Fibroblast of the conjunctiva (primary cell): ENCODE results near the gene VSTM2B.

Experiments
- DNase-seq: peaks from one replicate; pipeline ENCODE4 v3.0.0-alpha.2; 2010; ENCODE audit warnings: low read depth

The VSTM2B gene

GRCh38 chr19:29566496-29567054 lies 40.8 kb downstream of the VSTM2B start:
- no peak for DNase-seq

GRCh38 chr19:29567366-29567915 lies 41.6 kb downstream of the VSTM2B start:
- no peak for DNase-seq

- no peak for DNase-seq
Measured at GRCh38 chr19:29568036-29569025, 42.5 kb downstream of the VSTM2B start.

GRCh38 chr19:29569038-29569911 lies 43.5 kb downstream of the VSTM2B start:
- DNase-seq = no peak

DNA sequence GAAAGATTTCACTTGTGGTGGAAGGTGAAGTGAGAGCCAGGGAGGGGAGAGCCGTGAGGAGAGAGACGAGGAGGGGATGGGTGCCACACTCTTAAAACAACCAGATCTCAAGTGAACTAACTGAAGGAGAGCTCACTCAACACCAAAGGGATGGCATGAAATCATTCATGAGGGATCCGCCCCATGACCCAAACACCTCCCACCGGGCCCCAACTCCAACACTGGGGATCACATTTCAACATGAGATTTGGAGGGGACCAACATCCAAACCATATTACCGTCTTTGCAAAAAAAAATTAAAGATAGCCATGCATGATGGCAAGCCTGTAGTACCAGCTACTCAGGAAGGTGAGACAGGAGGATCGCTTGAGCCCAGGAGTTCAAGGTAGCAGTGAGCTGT lies 45.4 kb downstream of the VSTM2B start:
- no peak for DNase-seq

- DNase-seq = no peak
Measured at GRCh38 chr19:29573486-29573885, 47.7 kb downstream of the VSTM2B start.

- DNase-seq = no peak
Measured at GRCh38 chr19:29574510-29574909, 48.7 kb downstream of the VSTM2B start.

GRCh38 chr19:29576046-29576606 lies 50.3 kb downstream of the VSTM2B start:
- DNase-seq = no peak

DNA sequence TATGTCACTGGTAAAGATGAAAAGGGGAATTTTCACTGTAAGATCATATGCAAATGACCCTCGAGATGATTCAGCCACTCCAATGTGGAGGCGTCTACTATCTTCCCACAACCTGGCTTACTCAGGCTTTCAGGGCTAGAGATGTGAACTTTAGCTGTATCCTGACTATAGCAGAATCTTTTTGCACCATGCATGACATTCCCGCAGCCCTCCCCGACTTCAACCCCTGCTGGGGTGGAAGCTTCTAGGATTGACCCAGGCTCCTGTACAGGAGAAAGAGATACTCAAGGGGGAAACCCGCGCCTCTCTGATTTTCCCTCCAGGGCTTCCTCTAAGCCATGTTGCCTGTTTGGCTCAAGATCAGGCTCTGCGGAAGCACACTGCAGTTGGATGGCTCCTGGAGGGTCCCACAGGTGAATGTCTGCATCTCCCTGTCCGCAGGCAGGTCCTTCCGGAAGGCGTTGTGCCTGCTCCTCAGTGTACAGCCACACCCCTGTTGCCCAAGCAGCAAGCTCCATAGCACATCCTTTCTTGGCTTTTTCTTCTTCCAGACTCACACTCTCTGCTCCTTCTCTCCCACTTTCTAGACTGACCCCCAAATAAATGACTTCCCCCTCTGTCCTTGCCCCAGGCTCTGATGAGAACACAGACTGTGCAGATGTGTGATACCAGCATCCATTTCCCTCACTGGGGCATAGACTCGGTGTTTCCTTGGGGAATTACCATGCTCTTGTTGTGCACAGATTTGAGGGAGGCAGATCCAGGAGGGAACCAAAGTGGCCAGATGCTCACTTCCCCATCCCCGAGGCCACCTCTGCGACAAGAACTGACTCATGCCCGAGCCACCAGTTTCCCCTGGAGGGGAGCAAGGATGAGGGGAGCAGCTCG lies 51.2 kb downstream of the VSTM2B start:
- no peak for DNase-seq

- no peak for DNase-seq
Measured at GRCh38 chr19:29577649-29577963, 51.8 kb downstream of the VSTM2B start.

DNA sequence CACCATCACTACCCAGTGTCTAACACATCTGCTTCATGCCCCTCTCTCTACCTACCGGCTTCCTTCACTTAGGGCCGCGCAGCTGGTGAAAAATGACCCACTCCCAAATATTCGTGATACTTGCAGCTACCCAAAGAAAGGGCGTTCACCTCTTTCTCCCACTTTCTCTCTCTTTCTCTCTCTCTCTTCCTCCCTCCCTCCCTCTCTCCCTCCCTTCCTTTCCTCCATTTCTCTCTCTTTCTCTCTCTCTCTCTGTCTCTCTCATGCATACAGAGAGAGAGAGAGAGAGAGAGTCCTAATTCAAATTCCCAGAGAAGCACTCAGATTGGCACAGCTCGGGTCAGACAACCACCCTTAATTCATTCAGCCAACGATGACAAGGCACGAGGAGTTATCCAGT lies 52.6 kb downstream of the VSTM2B start:
- no peak for DNase-seq

DNA sequence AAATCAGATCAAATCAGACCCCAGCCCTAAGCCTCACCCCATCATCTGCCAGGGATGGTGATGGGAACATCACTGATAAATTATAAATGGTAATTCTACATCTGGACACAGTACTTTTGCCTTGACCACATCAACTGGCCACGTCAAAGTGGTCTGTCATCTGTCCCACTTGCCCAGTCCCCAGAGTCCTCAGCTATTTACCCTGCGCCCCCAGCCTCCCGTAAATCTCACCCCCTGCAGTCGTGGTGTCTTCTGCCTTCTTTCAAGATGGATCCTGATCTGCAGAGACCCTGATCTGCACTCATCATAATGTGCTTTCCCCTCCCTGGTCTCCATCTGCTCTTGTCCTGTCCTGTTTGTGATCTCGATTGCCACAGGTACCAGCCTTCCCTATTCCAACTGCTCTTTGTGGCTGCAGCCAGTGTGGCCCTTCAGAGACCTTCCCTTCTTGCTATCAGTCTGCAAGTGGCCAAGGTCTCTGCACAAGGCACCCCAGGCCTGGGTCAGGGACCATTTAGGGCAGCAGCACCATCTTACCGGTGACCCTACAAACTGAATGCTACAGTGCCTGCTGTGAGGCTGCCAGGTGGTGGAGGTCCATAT lies 53.6 kb downstream of the VSTM2B start:
- DNase-seq = no peak

- DNase-seq = no peak
Measured at GRCh38 chr19:29581398-29581797, 55.6 kb downstream of the VSTM2B start.

DNA sequence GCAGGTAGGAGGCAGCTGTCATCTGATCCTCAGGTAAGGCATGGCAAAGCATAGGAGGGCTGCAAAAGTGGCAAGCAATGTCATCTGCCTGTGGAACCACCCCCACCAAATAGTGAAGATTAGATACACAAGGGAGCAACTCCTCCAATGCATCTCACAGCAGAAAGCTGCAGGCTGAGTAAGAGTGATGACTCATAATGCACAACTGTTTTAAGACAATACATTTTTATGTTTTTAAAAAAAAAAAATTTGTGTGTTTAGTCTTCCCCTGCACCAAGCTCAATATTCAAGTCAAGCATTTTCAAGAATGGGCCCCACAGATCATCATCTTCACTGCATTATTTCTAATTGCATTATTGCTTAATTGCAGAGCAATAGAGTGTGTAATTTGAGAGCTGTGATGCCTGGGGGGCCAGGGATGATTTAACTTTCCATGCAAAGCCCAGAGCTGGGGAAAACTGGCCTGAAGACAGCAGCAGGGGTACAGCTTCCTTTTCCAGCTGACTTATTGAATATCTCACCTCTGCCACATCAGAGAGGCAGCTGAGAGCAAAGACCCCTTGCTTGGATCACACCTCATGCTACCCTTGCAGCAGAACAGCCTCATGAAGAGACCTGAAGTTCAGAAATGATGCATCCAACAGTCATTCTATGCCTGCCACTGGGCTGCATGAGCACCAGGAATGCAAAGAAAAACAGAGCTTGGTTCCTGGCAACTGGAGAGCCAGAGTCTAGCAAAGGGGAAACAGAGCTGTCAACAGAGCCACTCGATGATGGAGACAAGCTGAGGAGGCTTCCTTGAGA lies 57.6 kb downstream of the VSTM2B start:
- no peak for DNase-seq

- DNase-seq = no peak
Measured at GRCh38 chr19:29586401-29586800, 60.6 kb downstream of the VSTM2B start.

GRCh38 chr19:29587059-29587458 lies 61.3 kb downstream of the VSTM2B start:
- DNase-seq = no peak

GRCh38 chr19:29587518-29587986 lies 61.8 kb downstream of the VSTM2B start:
- DNase-seq = no peak

- DNase-seq = no peak
Measured at GRCh38 chr19:29588095-29588494, 62.3 kb downstream of the VSTM2B start.

- DNase-seq = no peak
Measured at GRCh38 chr19:29590278-29590677, 64.5 kb downstream of the VSTM2B start.

- no peak for DNase-seq
Measured at GRCh38 chr19:29591670-29592069, 65.9 kb downstream of the VSTM2B start.
